ENCODE measurements around the gene CD200.
A peak's percentile ranks its signal among the peaks of the same experiment; 100 is the strongest.

The CD200 gene

DNA sequence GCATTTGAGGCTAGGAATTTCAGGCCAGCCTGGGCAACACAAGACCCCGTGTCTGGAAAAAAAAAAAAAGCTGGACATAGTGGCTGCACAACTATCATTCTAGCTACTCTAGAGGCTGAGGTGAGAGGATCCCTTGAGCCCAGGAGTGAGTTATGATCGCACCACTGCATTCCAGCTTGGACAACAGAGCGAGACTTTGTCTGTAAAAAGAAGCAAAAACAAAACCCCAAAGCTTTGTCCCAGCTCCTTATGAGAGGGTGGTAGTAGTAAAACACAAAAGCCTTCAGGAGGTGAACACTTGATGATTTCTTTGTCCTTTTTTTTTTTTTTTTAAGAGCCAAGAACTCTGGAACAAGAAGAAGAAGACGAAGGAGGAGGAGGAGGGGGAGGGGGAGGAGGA is 1.1 kb upstream of the CD200 start:
- no peak for DNase-seq (ENCODE audit: extremely low spot score)
- TF ChIP-seq, protein P1, sequence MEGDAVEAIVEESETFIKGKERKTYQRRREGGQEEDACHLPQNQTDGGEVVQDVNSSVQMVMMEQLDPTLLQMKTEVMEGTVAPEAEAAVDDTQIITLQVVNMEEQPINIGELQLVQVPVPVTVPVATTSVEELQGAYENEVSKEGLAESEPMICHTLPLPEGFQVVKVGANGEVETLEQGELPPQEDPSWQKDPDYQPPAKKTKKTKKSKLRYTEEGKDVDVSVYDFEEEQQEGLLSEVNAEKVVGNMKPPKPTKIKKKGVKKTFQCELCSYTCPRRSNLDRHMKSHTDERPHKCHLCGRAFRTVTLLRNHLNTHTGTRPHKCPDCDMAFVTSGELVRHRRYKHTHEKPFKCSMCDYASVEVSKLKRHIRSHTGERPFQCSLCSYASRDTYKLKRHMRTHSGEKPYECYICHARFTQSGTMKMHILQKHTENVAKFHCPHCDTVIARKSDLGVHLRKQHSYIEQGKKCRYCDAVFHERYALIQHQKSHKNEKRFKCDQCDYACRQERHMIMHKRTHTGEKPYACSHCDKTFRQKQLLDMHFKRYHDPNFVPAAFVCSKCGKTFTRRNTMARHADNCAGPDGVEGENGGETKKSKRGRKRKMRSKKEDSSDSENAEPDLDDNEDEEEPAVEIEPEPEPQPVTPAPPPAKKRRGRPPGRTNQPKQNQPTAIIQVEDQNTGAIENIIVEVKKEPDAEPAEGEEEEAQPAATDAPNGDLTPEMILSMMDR (IDR thresholded peaks at IDR 0.05; ENCODE audit: control extremely low read depth, extremely low read depth, low read depth, missing control alignments) = no peak
- ChIA-PET POLR2A (interaction anchor here (0.6 to 0.7 kb wide), 2 partner anchors 183 to 238 kb away, joined by 3 to 4 read pairs; no protein-coding TSS in a partner anchor), CTCF (interaction anchor here (1.1 to 4.4 kb wide), 8 partner anchors 10 to 212 kb away, joined by 3 to 19 read pairs (median 4); partner anchors contain the start of gene SLC9C1)

DNA sequence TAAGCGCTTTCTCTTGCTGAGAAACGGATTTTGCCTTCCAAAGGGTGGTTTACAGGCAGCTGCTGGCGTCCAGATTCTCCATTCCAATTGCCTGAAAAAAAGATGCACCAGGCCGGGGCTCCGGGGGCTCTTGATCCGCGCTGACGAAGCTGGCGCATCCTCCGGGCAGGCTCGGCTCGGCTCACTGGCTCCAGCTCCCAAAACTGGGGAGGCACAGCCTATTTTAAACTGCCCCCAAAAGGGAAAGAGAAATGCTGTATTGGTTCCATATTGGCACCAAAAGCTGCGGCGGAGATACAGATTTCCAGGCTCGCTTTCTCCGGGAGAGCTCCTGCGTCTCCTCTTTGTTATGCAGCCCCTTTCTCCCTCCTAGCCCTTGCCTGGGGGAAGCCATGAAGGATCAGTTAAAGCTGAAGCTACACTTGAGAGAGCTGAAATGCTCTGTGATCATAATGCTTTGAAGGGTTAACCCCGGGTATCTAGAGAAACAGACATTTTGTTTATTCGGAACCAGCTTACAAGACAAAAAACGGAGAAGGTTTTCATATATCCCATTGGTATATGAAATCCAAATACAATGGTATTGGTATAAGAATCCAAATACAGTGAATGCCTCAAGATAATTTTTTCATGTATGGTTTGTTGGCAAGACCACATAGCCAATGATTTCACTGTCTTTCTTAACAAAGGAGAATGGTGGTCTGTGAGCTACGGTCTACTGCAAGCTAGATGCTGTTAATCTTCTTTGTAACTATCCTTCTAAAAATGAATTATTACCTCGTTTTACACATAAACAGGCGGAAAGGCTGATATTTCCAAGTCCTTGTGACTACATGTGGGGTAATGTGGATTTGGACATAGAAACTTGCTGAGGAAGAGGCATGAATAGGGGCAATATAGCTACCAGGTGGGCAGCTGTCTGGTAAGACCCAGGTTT is 693 bp downstream of the CD200 start:
- POLR2A ChIA-PET = interaction anchor here (0.6 to 1.3 kb wide), 4 partner anchors 10 to 229 kb away, joined by 3 to 6 read pairs (median 3); no protein-coding TSS in a partner anchor
- TF ChIP-seq, protein P1 (IDR thresholded peaks at IDR 0.05; ENCODE audit: control extremely low read depth, extremely low read depth, low read depth, missing control alignments) = no peak
- DNase-seq (ENCODE audit: extremely low spot score) = peak; percentile 23

DNA sequence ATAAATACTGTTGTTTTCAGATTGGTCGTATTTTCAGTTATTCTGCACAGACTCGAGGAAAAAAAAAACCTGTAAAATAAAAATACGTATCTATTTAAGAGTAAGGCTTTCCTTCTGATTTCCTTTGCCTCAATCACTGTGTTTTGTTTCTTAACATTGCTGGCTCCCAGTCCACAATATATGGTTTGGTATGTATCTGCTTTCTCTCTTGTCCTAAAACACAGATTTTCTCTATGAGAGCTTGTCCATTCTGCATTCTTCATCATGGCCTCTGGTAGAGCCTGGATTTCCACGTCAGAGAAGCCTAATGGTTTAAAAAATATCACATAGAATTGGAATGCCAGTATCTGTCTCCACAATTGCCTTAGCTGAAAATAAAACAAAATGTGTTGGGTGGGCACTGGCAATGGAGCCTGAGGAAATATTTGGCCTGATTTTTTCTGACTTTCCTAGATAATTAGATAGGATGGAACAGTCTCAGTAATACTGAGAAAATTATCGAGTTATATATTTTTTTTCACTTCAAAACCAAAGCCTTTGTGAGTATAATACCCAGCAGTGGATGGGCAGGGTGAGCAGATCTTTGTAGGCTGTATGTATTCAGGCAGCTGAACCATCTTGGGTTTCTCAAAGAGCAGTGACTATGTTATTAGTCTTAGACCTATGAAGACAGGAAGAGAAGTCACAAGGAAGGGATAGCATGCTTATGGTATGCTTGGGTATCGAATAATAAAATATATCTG is 1.9 kb downstream of the CD200 start:
- ChIA-PET CTCF (interaction anchor here (0.7 to 4.4 kb wide), 19 partner anchors 9 to 224 kb away, joined by 3 to 20 read pairs (median 5); partner anchors contain the start of gene SLC9C1), POLR2A (interaction anchor here (1.1 kb wide), 1 partner anchor 220 kb away, joined by 3 read pairs; no protein-coding TSS in a partner anchor)
- TF ChIP-seq, protein P1 (IDR thresholded peaks at IDR 0.05; ENCODE audit: control extremely low read depth, extremely low read depth, low read depth, missing control alignments) = no peak
- no peak for DNase-seq (ENCODE audit: extremely low spot score)

More for the DNA sequence above, 693 bp downstream of the CD200 start:
- CTCF ChIA-PET = interaction anchor here (0.7 to 4.4 kb wide), 26 partner anchors 12 to 229 kb away, joined by 3 to 20 read pairs (median 4); partner anchors contain the start of genes ATG3, SLC35A5 and SLC9C1

DNA sequence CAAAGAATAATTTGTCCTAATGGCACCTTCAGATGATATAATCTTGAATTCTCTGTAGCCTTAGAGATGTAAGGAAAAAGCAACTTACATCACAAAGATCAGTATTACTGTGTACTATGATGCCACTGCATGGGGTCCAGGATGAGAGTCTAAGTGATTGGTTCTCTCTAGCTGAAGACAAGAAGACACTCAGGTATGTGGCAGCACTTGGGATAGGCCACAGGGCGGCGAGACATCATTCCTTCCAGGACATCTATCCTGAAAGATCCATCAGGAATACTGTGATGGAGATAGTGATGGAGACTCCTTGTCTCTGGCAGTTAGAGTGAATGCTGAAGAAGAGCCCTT is 2.5 kb downstream of the CD200 start:
- CTCF ChIA-PET = interaction anchor here (1.4 to 4.4 kb wide), 6 partner anchors 9 to 224 kb away, joined by 3 to 19 read pairs (median 5); no protein-coding TSS in a partner anchor
- POLR2A ChIA-PET = no interaction called here
- TF ChIP-seq, protein P1 (IDR thresholded peaks at IDR 0.05; ENCODE audit: control extremely low read depth, extremely low read depth, low read depth, missing control alignments) = no peak
- DNase-seq (ENCODE audit: extremely low spot score) = no peak

DNA sequence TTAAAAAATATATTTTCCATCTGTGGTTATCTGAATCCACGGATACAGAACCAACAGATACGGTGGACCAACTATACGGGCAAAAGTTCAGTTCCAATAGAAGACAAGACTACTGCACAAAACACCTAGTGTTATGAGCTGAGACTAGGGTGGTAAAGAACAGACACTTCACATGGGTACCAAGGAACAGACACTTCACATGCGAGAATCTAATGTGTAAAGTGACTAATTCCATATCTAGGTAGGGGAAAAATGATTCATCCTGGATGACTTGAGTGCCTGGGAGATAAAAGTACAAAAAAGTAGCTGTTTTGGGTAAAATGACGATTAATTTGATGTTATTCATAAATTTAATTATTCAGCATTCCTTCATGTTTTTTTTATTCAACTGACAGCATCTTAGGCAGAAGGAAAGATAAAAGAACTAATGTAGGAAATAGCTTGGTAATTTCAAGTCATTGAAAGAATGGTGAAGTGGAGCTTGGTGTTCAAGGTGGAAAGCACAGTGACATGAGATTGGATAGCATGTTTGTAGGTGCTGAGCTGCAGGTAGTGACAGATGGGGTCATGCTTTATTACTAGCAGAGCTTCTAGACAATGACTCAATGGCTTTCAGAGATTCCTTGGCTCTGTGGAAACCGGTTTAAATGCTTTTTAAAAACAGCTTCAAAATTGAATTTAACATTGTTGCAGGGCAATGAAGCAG is 5.2 kb downstream of the CD200 start:
- TF ChIP-seq, protein P1 (IDR thresholded peaks at IDR 0.05; ENCODE audit: control extremely low read depth, extremely low read depth, low read depth, missing control alignments) = no peak
- CTCF ChIA-PET = interaction anchor here (0.9 to 2.0 kb wide), 10 partner anchors 8 to 227 kb away, joined by 3 to 11 read pairs (median 4); partner anchors contain the start of gene SLC9C1
- no peak for DNase-seq (ENCODE audit: extremely low spot score)
- POLR2A ChIA-PET = interaction anchor here (0.6 kb wide), 1 partner anchor 23 kb away, joined by 3 read pairs; no protein-coding TSS in a partner anchor

All from GM10248 (cell line).